ENCODE measurements around the gene ALK. TPM values are rescaled to one million over a fixed set of nuclear protein-coding genes. Genes with fewer than 3 reads are reported as not detected.

The ALK gene
- polyA plus RNA-seq, 1 of the 3 experiments (the other 2 are of a cell fraction): 0.30 TPM

DNA sequence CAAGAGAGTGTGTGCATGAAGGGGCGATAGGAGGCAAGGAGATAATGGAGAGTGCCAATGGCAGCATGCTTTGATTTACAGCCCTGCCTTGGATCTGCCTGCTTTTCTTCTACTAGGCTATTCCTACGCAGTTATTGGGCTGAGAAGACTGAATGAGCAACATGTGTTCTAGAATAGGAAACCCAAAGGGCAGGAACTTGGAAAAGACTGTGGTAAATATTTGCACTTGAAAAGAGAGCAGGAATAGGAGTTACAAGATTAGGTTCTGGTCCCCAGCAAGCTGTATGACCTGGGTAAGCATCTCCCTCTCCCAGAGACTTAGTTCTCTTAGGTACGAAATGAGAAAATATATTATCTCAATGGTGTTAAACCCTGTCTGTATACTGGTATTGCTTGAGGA, 438.5 kb downstream of the ALK start:
- Histone ChIP-seq H3K9me2 (no peaks in the 10 kb centered on the region), H3K4me1 (ENCODE audit: control insufficient read depth in 1 of 2, insufficient read depth in 2 of 2, low read depth in 1 of 2, low read length in 1 of 2) (peaks cover 0 to 52% of the 10 kb centered on the region in 2 experiments; a peak in 2 of 4 replicates), H2AFZ (ENCODE audit: low read depth) (no peak overlapping the region), H3K4me2 (no peak overlapping the region), H3K79me2 (ENCODE audit: insufficient read depth) (no peaks in the 10 kb centered on the region), H3K9me3 (no peaks in the 10 kb centered on the region), H3K4me3 (ENCODE audit: low read depth in 2 of 2, low read length in 1 of 2) (no peak overlapping the region), H4K20me1 (ENCODE audit: insufficient read depth) (no peaks in the 10 kb centered on the region), H3K27ac (ENCODE audit: low read depth in 2 of 2, low read length in 1 of 2) (peak overlapping the region in 1 of 2 experiments; percentile 100; a peak in 2 of 4 replicates), H3F3A (replicated peaks; ENCODE audit: insufficient read depth) (no peaks in the 10 kb centered on the region), H3K9ac (no peak overlapping the region), H3K27me3 (ENCODE audit: insufficient read depth) (no peaks in the 10 kb centered on the region), H3K36me3 (replicated peaks in 1 of 2; ENCODE audit: control insufficient read depth in 1 of 2, insufficient read depth in 2 of 2, low read length in 1 of 2) (peaks cover 0 to 6% of the 10 kb centered on the region in 2 experiments)
- TF ChIP-seq, protein P1, sequence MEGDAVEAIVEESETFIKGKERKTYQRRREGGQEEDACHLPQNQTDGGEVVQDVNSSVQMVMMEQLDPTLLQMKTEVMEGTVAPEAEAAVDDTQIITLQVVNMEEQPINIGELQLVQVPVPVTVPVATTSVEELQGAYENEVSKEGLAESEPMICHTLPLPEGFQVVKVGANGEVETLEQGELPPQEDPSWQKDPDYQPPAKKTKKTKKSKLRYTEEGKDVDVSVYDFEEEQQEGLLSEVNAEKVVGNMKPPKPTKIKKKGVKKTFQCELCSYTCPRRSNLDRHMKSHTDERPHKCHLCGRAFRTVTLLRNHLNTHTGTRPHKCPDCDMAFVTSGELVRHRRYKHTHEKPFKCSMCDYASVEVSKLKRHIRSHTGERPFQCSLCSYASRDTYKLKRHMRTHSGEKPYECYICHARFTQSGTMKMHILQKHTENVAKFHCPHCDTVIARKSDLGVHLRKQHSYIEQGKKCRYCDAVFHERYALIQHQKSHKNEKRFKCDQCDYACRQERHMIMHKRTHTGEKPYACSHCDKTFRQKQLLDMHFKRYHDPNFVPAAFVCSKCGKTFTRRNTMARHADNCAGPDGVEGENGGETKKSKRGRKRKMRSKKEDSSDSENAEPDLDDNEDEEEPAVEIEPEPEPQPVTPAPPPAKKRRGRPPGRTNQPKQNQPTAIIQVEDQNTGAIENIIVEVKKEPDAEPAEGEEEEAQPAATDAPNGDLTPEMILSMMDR (IDR thresholded peaks at IDR 0.05): no peak
- TF ChIP-seq, protein P2, sequence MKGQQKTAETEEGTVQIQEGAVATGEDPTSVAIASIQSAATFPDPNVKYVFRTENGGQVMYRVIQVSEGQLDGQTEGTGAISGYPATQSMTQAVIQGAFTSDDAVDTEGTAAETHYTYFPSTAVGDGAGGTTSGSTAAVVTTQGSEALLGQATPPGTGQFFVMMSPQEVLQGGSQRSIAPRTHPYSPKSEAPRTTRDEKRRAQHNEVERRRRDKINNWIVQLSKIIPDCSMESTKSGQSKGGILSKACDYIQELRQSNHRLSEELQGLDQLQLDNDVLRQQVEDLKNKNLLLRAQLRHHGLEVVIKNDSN (IDR thresholded peaks at IDR 0.05; ENCODE audit: borderline replicate concordance, low read depth): no peak
- TF ChIP-seq ELF1 (IDR thresholded peaks at IDR 0.05) (no peak), YY1 (IDR thresholded peaks at IDR 0.05; ENCODE audit: low read depth) (no peak), MEF2A (IDR thresholded peaks at IDR 0.05; ENCODE audit: borderline replicate concordance, low read depth) (no peak), SMC3 (IDR thresholded peaks at IDR 0.05; ENCODE audit: low read depth, low read length) (no peak), POLR2AphosphoS5 (IDR thresholded peaks at IDR 0.05; ENCODE audit: low read depth, low read length) (no peak), TEAD4 (IDR thresholded peaks at IDR 0.05; ENCODE audit: borderline replicate concordance, insufficient read depth) (no peak), FOXJ3 (CRISPR knock-in tag; IDR thresholded peaks at IDR 0.05) (no peak), GABPA (IDR thresholded peaks at IDR 0.05; ENCODE audit: low read depth) (no peak)
- TF ChIP-seq, protein P3, sequence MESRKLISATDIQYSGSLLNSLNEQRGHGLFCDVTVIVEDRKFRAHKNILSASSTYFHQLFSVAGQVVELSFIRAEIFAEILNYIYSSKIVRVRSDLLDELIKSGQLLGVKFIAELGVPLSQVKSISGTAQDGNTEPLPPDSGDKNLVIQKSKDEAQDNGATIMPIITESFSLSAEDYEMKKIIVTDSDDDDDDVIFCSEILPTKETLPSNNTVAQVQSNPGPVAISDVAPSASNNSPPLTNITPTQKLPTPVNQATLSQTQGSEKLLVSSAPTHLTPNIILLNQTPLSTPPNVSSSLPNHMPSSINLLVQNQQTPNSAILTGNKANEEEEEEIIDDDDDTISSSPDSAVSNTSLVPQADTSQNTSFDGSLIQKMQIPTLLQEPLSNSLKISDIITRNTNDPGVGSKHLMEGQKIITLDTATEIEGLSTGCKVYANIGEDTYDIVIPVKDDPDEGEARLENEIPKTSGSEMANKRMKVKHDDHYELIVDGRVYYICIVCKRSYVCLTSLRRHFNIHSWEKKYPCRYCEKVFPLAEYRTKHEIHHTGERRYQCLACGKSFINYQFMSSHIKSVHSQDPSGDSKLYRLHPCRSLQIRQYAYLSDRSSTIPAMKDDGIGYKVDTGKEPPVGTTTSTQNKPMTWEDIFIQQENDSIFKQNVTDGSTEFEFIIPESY (IDR thresholded peaks at IDR 0.05; ENCODE audit: borderline replicate concordance, low read depth): no peak
- TF ChIP-seq, protein P4, sequence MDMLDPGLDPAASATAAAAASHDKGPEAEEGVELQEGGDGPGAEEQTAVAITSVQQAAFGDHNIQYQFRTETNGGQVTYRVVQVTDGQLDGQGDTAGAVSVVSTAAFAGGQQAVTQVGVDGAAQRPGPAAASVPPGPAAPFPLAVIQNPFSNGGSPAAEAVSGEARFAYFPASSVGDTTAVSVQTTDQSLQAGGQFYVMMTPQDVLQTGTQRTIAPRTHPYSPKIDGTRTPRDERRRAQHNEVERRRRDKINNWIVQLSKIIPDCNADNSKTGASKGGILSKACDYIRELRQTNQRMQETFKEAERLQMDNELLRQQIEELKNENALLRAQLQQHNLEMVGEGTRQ (IDR thresholded peaks at IDR 0.05; ENCODE audit: borderline replicate concordance, low read depth, low read length): no peak
- ChIA-PET POLR2A (no interaction called here), CTCF (interaction anchor here (0.8 to 3.5 kb wide), 4 partner anchors 34 to 607 kb away, joined by 3 to 22 read pairs (median 4); no protein-coding TSS in a partner anchor)
- WGBS (ENCODE audit: low lambda C conversion rate): 28% methylated on average over 3 of the region's 3 CpGs
- DNase-seq: no peak
